Measurements from ENCODE around the gene ADAD2. TPM values are rescaled to one million over a fixed set of nuclear protein-coding genes. Genes with fewer than 3 reads are reported as not detected.

Gene ADAD2
- total and polyA plus RNA-seq, 2 of the 4 experiments (the other 2 are of a cell fraction) = not detected

- Histone ChIP-seq H4K5ac (ENCODE audit: low read depth, low read length) (no peak overlapping the region), H2AK9ac (replicated peaks; ENCODE audit: low read depth, low read length, poor library complexity) (no peak overlapping the region), H3K18ac (ENCODE audit: low read depth, low read length) (no peak overlapping the region), H4K8ac (ENCODE audit: low read depth in 2 of 2, low read length in 2 of 2) (no peak overlapping the region), H2BK5ac (ENCODE audit: low read depth, low read length, poor library complexity, severe bottlenecking) (no peak overlapping the region), H3K23ac (ENCODE audit: low read depth, low read length) (no peak overlapping the region), H3K9me3 (ENCODE audit: control insufficient read depth, insufficient read depth, low read length) (peaks cover 2% of the 10 kb centered on the region; the same call in 1 of the 2 replicates), H3K4ac (ENCODE audit: low read depth, low read length) (no peak overlapping the region), H3K27ac (ENCODE audit: insufficient read depth, low read length) (no peak overlapping the region), H4K20me1 (ENCODE audit: insufficient read depth, low read length) (no peaks in the 10 kb centered on the region), H2BK20ac (ENCODE audit: low read depth, low read length) (no peak overlapping the region), H2BK120ac (ENCODE audit: low read depth, low read length) (no peak overlapping the region), H3K14ac (replicated peaks; ENCODE audit: low read depth, low read length) (no peak overlapping the region), H3K27me3 (ENCODE audit: control insufficient read depth, insufficient read depth, low read length) (peaks cover 31% of the 10 kb centered on the region), H3K79me1 (ENCODE audit: low read depth in 1 of 2, low read length in 2 of 2) (no peaks in the 10 kb centered on the region), H3K4me3 (ENCODE audit: insufficient read depth, low read depth, low read length) (no peak overlapping the region), H3K36me3 (ENCODE audit: control insufficient read depth, insufficient read depth, low read length) (no peaks in the 10 kb centered on the region), H2AFZ (replicated peaks; ENCODE audit: low read length, poor library complexity) (no peak overlapping the region), H3K4me1 (ENCODE audit: control insufficient read depth, insufficient read depth, low read length) (no peaks in the 10 kb centered on the region), H3K9ac (ENCODE audit: low read depth, low read length) (no peak overlapping the region), H2BK15ac (ENCODE audit: low read depth, low read length) (no peak overlapping the region), H3K9me1 (ENCODE audit: insufficient read depth, low read length) (no peaks in the 10 kb centered on the region), H4K91ac (ENCODE audit: insufficient read depth, low read depth, low read length) (no peak overlapping the region), H2AK5ac (ENCODE audit: low read depth, low read length) (no peak overlapping the region), H3K4me2 (ENCODE audit: low read depth, low read length) (no peak overlapping the region), H3K56ac (ENCODE audit: extremely low read depth, insufficient read depth, low read length) (no peak overlapping the region)
- ChIA-PET CTCF (no interaction called here), POLR2A (ENCODE audit: unreplicated experiment) (no interaction called here)
- no peak for TF ChIP-seq USF2 (IDR thresholded peaks at IDR 0.05; ENCODE audit: low read depth, low read length)
- TF ChIP-seq BHLHE40 (IDR thresholded peaks at IDR 0.05; ENCODE audit: low read depth, low read length) = no peak
- TF ChIP-seq FOS (IDR thresholded peaks at IDR 0.05; ENCODE audit: low read depth, low read length) = no peak
- TF ChIP-seq SMC3 (IDR thresholded peaks at IDR 0.05; ENCODE audit: low read depth, low read length) = no peak
- TF ChIP-seq MXI1 (IDR thresholded peaks at IDR 0.05; ENCODE audit: borderline replicate concordance, low read depth, low read length) = no peak
- TF ChIP-seq POLR2A (IDR thresholded peaks at IDR 0.05; ENCODE audit: low read depth, low read length) = no peak
- no peak for TF ChIP-seq CEBPB (IDR thresholded peaks at IDR 0.05; ENCODE audit: low read depth, low read length)
- no peak for TF ChIP-seq CTCF (conservative IDR thresholded peaks at IDR 0.05; ENCODE audit: low read depth, low read length)
- no peak for TF ChIP-seq MAFK (IDR thresholded peaks at IDR 0.05; ENCODE audit: low read depth, low read length)
- TF ChIP-seq CHD1 (IDR thresholded peaks at IDR 0.05; ENCODE audit: low read depth, low read length) = no peak
- TF ChIP-seq RAD21 (IDR thresholded peaks at IDR 0.05; ENCODE audit: low read length) = no peak
- TF ChIP-seq MAZ (IDR thresholded peaks at IDR 0.05; ENCODE audit: borderline replicate concordance, low read depth, low read length) = no peak
- TF ChIP-seq NFE2L2 (IDR thresholded peaks at IDR 0.05; ENCODE audit: low read depth, low read length) = no peak
- no peak for TF ChIP-seq RCOR1 (IDR thresholded peaks at IDR 0.05; ENCODE audit: insufficient replicate concordance, low read length)
- no peak for TF ChIP-seq RFX5 (IDR thresholded peaks at IDR 0.05; ENCODE audit: low read depth, low read length)
- no peak for TF ChIP-seq ELK1 (IDR thresholded peaks at IDR 0.05; ENCODE audit: borderline replicate concordance, low read depth, low read length)
- no peak for DNase-seq
- intact Hi-C loops (cut with micrococcal nuclease) = no loop called here
- ATAC-seq (ENCODE audit: low read depth) = no peak
- BruUV-seq (replicated peaks) = no TSS peak
- dilution Hi-C loops (cut with HindIII; ENCODE audit: low sequenced_read_pairs, unreplicated experiment) = no loop called here
- in situ Hi-C loops (cut with MboI; ENCODE audit: low sequenced_read_pairs) = no loop called here
- 79% methylated on average over 2 of the region's 6 CpGs; no CpG with 5 or more reads in 1 of the 2 experiments for WGBS, 2 experiments (ENCODE audit: extremely low coverage in 2 of 2, insufficient read length in 1 of 2)
These were observed 35.2 kb upstream of the ADAD2 start for GRCh38 chr16:84155771-84156170.

All from IMR-90 (cell line).